SK-N-SH treated with all-trans-retinoic acid at 6 μM for 48 hours (cell line): ENCODE results near the gene DLG2.

Experiments used
- ARNTL ChIP-seq: fragments of 450-650 bp; formaldehyde crosslinking; IDR thresholded peaks from 2 replicates; pipeline ENCODE4 v1.5.0; 2020; ENCODE audit warnings: low read depth, mild to moderate bottlenecking, moderate library complexity, borderline replicate concordance
- CSDC2 ChIP-seq: fragments of 250-450 bp; sonication (Bioruptor Pico); IDR thresholded peaks from 2 replicates; pipeline ENCODE4 v1.5.0; 2020; ENCODE audit warnings: mild to moderate bottlenecking, moderate library complexity
- ESRRG ChIP-seq: fragments of 250-450 bp; sonication (Bioruptor Pico); IDR thresholded peaks from 2 replicates; pipeline ENCODE4 v1.6.1; 2021; ENCODE audit warnings: mild to moderate bottlenecking
- GLIS3 ChIP-seq: fragments of 250-450 bp; sonication (Bioruptor Pico); IDR thresholded peaks from 2 replicates; pipeline ENCODE4 v1.5.0; 2020; ENCODE audit warnings: mild to moderate bottlenecking, moderate library complexity
- ISL1 ChIP-seq: fragments of 250-450 bp; sonication (Bioruptor Pico); IDR thresholded peaks from 2 replicates; pipeline ENCODE4 v2.1.2; 2022; ENCODE audit warnings: mild to moderate bottlenecking, moderate library complexity
- OSR1 ChIP-seq: fragments of 250-450 bp; sonication (Bioruptor Pico); IDR thresholded peaks from 2 replicates; pipeline ENCODE4 v1.8.0; 2022; ENCODE audit warnings: moderate library complexity, mild to moderate bottlenecking, inconsistent platforms
- PATZ1 ChIP-seq: fragments of 250-450 bp; sonication (Bioruptor Pico); IDR thresholded peaks from 2 replicates; pipeline ENCODE4 v1.8.0; 2020; ENCODE audit warnings: mild to moderate bottlenecking, moderate library complexity, borderline replicate concordance
- PPARA ChIP-seq: fragments of 250-450 bp; sonication (Bioruptor Pico); IDR thresholded peaks from 2 replicates; pipeline ENCODE4 v1.5.0; 2020; ENCODE audit warnings: mild to moderate bottlenecking, borderline replicate concordance
- RARB ChIP-seq: fragments of 250-450 bp; sonication (Bioruptor Pico); IDR thresholded peaks from 2 replicates; pipeline ENCODE4 v1.8.0; 2021; ENCODE audit warnings: mild to moderate bottlenecking, moderate library complexity
- SNAI2 ChIP-seq: fragments of 250-450 bp; sonication (Bioruptor Pico); IDR thresholded peaks from 2 replicates; pipeline ENCODE4 v1.5.0; 2020; ENCODE audit warnings: mild to moderate bottlenecking, moderate library complexity
- TSHZ2 ChIP-seq: fragments of 250-450 bp; sonication (Bioruptor Pico); IDR thresholded peaks from 2 replicates; pipeline ENCODE4 v1.5.0; 2020; ENCODE audit warnings: mild to moderate bottlenecking, moderate library complexity
- ZFP3 ChIP-seq: fragments of 250-450 bp; sonication (Bioruptor Pico); IDR thresholded peaks from 2 replicates; pipeline ENCODE4 v1.5.0; 2020; ENCODE audit warnings: mild to moderate bottlenecking, moderate library complexity
- ZFP30 ChIP-seq: fragments of 450-650 bp; formaldehyde crosslinking; IDR thresholded peaks from 2 replicates; pipeline ENCODE4 v1.5.0; 2022; ENCODE audit warnings: mild to moderate bottlenecking, moderate library complexity

- TF ChIP-seq RARB (CRISPR knock-in tag) (peak; percentile 63; the same call in 1 of the 2 replicates), TSHZ2 (CRISPR knock-in tag) (no peak), ZFP3 (no peak), GLIS3 (CRISPR knock-in tag) (no peak), OSR1 (no peak), ESRRG (CRISPR knock-in tag) (no peak), ARNTL (CRISPR knock-in tag) (no peak), SNAI2 (no peak), PPARA (CRISPR knock-in tag) (no peak), PATZ1 (CRISPR knock-in tag) (no peak), CSDC2 (no peak), ISL1 (CRISPR knock-in tag) (0 out of 2 replicates have a peak, but pooled peaks have one; percentile 7), ZFP30 (CRISPR knock-in tag) (no peak)
Measured at GRCh38 chr11:84887055-84887629, 740.0 kb downstream of the DLG2 start.
